Measurements from ENCODE around the gene AMER3. TPM values are rescaled to one million over a fixed set of nuclear protein-coding genes. Genes with fewer than 3 reads are reported as not detected.
A peak's percentile ranks its signal among the peaks of the same experiment; 100 is the strongest.

The AMER3 gene
- total RNA-seq, 1 donor from 2014 or later, result 1.4 TPM

GRCh38 chr2:130807659-130808385 is 52.5 kb downstream of the AMER3 start:
- TF ChIP-seq, protein P1, sequence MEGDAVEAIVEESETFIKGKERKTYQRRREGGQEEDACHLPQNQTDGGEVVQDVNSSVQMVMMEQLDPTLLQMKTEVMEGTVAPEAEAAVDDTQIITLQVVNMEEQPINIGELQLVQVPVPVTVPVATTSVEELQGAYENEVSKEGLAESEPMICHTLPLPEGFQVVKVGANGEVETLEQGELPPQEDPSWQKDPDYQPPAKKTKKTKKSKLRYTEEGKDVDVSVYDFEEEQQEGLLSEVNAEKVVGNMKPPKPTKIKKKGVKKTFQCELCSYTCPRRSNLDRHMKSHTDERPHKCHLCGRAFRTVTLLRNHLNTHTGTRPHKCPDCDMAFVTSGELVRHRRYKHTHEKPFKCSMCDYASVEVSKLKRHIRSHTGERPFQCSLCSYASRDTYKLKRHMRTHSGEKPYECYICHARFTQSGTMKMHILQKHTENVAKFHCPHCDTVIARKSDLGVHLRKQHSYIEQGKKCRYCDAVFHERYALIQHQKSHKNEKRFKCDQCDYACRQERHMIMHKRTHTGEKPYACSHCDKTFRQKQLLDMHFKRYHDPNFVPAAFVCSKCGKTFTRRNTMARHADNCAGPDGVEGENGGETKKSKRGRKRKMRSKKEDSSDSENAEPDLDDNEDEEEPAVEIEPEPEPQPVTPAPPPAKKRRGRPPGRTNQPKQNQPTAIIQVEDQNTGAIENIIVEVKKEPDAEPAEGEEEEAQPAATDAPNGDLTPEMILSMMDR (conservative IDR thresholded peaks at IDR 0.05), result no peak
- Mint-ChIP-seq H3K27ac (ENCODE audit: unreplicated experiment) (no peak overlapping the region), H3K9me3 (no peaks in the 10 kb centered on the region), H3K27me3 (ENCODE audit: low read depth) (no peaks in the 10 kb centered on the region), H3K4me3 (no peak overlapping the region), H3K4me1 (no peaks in the 10 kb centered on the region), H3K36me3 (ENCODE audit: low read depth) (no peaks in the 10 kb centered on the region)
- DNase-seq (ENCODE audit: low read depth, low spot score), result no peak

GRCh38 chr2:130808482-130809268 is 53.3 kb downstream of the AMER3 start:
- no peaks in the 10 kb centered on the region for H3K9me3 Mint-ChIP-seq
- no peaks in the 10 kb centered on the region for H3K27me3 Mint-ChIP-seq (ENCODE audit: low read depth)
- TF ChIP-seq, protein P1 (conservative IDR thresholded peaks at IDR 0.05), result no peak
- H3K4me1 Mint-ChIP-seq, result peaks cover 3% of the 10 kb centered on the region
- peak overlapping the region; percentile 7 for H3K27ac Mint-ChIP-seq (ENCODE audit: unreplicated experiment)
- H3K36me3 Mint-ChIP-seq (ENCODE audit: low read depth), result no peaks in the 10 kb centered on the region
- no peak overlapping the region for H3K4me3 Mint-ChIP-seq
- no peak for DNase-seq (ENCODE audit: low read depth, low spot score)

DNA sequence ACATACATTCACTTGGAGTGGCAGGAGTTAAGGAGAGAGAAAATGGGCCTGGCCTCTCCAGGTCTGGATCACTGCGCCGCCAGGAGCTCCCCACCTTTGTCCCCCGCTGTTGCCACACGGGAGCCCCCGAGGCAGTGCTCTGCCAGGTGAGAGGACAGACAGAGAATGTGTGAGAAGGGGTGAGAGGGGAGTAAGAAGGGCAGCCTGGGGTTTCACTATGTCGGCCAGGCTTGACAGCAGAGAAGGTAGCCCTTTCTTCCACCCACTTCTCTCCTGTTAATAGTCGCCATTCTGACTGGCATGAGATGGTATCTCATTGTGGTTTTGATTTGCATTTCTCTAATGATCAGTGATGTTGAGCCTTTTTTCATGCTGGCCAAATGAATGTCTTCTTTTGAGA is 55.1 kb downstream of the AMER3 start:
- Mint-ChIP-seq H3K4me3 (no peak overlapping the region), H3K4me1 (peaks cover 9% of the 10 kb centered on the region), H3K27me3 (ENCODE audit: low read depth) (no peaks in the 10 kb centered on the region), H3K9me3 (no peaks in the 10 kb centered on the region), H3K36me3 (ENCODE audit: low read depth) (no peaks in the 10 kb centered on the region), H3K27ac (ENCODE audit: unreplicated experiment) (no peak overlapping the region)
- TF ChIP-seq, protein P1 (conservative IDR thresholded peaks at IDR 0.05), result no peak
- DNase-seq (ENCODE audit: low read depth, low spot score), result no peak

GRCh38 chr2:130813722-130814121 is 58.4 kb downstream of the AMER3 start:
- no peaks in the 10 kb centered on the region for H3K27me3 Mint-ChIP-seq (ENCODE audit: low read depth)
- no peak for DNase-seq (ENCODE audit: low read depth, low spot score)

GRCh38 chr2:130814931-130815680 is 59.8 kb downstream of the AMER3 start:
- no peaks in the 10 kb centered on the region for H3K27me3 Mint-ChIP-seq (ENCODE audit: low read depth)
- H3K27ac Mint-ChIP-seq (ENCODE audit: unreplicated experiment), result peak overlapping the region; percentile 16
- H3K4me1 Mint-ChIP-seq, result peaks cover 26% of the 10 kb centered on the region
- TF ChIP-seq, protein P1 (conservative IDR thresholded peaks at IDR 0.05), result no peak
- DNase-seq (ENCODE audit: low read depth, low spot score), result no peak
- no peaks in the 10 kb centered on the region for H3K9me3 Mint-ChIP-seq
- no peak overlapping the region for H3K4me3 Mint-ChIP-seq
- H3K36me3 Mint-ChIP-seq (ENCODE audit: low read depth), result no peaks in the 10 kb centered on the region

More at GRCh38 chr2:130813722-130814121, 58.4 kb downstream of the AMER3 start:
- TF ChIP-seq, protein P1 (conservative IDR thresholded peaks at IDR 0.05), result no peak
- no peaks in the 10 kb centered on the region for H3K9me3 Mint-ChIP-seq
- peak overlapping the region; percentile 50 for H3K27ac Mint-ChIP-seq (ENCODE audit: unreplicated experiment)
- H3K36me3 Mint-ChIP-seq (ENCODE audit: low read depth), result no peaks in the 10 kb centered on the region
- H3K4me3 Mint-ChIP-seq, result no peak overlapping the region
- peaks cover 18% of the 10 kb centered on the region for H3K4me1 Mint-ChIP-seq
